ENCODE results near the gene MFSD2A. TPM values are rescaled to one million over a fixed set of nuclear protein-coding genes. Genes with fewer than 3 reads are reported as not detected.
"Not testable (repeated sequence)": the region's sequence is repeated elsewhere in the genome, so short reads cannot be mapped to it uniquely, and the experiment has no call there.

Gene MFSD2A
- polyA plus RNA-seq, 3 donors from 2014 or later = 0.29 to 4.2 (median 0.38) TPM

DNA sequence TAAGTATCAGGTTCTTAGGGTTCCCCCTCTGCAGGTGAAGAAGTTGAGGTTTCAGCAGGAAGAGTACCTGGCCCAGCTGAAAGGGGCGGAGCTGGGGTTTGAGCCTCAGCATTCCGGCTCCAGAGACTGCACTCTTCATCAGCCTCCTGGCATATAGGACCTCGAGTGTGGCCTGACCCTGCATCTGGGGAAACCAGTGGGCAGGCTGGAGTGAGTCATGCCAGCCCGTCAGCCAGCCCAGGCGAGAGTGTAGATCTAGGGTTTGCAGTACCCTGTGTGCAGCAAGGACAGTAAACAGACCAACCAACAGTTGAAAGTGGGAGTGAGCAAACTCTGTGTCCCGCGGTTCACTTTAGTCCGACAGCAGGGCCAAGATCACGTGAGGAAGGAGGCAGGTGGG lies 14.1 kb downstream of the MFSD2A start:
- Mint-ChIP-seq H3K27ac (no peak overlapping the region), H3K9me3 (no peaks in the 10 kb centered on the region), H3K4me3 (no peak overlapping the region), H3K4me1 (peaks cover 5 to 7% of the 10 kb centered on the region in 2 donors), H3K27me3 (ENCODE audit: low read depth in 3 of 3) (no peaks in the 10 kb centered on the region), H3K36me3 (no peaks in the 10 kb centered on the region)
- no peak for DNase-seq

DNA sequence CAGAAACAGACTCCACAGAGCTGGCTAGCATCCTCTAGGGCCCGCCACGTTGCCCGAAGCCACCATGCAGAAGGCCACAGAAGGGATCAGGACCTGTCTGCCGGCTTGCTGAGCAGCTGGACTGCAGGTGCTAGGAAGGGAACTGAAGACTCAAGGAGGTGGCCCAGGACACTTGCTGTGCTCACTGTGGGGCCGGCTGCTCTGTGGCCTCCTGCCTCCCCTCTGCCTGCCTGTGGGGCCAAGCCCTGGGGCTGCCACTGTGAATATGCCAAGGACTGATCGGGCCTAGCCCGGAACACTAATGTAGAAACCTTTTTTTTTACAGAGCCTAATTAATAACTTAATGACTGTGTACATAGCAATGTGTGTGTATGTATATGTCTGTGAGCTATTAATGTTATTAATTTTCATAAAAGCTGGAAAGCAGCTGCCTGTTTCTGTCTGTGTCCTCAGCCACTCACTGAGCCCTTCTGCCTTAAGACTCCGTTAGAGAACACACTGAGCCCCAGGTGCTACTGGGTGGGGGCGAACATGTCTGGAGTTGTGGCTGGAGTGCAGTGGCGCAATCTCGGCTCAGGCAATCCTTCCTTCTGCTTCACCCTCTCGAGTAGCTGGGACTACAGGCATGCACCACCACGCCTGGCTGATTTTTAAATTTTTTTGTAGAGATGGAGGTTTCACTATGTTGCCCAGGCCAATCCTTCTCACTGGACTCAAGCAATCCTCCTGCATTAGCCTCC lies 14.8 kb downstream of the MFSD2A start:
- no peak overlapping the region for H3K27ac Mint-ChIP-seq
- no peak overlapping the region for H3K4me3 Mint-ChIP-seq
- no peak for DNase-seq
- H3K27me3 Mint-ChIP-seq (ENCODE audit: low read depth in 3 of 3) = no peaks in the 10 kb centered on the region
- H3K36me3 Mint-ChIP-seq = no peaks in the 10 kb centered on the region
- H3K9me3 Mint-ChIP-seq = no peaks in the 10 kb centered on the region
- peaks cover 5 to 7% of the 10 kb centered on the region in 2 donors for H3K4me1 Mint-ChIP-seq

DNA sequence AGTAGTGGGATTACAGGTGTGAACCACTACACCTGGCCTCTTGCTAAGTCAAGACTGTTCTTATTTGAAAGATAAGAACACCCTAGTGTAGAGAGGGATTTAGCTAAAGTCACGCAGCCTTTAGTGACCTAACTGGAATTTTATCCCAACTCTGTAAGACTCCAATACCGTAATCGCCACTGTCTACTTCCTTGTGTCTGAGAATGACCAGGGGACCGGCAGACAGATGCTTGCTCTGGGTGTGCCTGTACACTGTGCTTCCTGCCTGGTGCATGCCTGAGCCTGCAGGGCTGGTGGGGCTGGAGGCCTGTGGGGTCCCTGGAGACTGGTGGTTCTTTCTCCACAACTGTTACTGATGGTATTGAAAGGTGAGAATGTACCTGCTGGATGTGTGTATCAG lies 15.3 kb downstream of the MFSD2A start:
- H3K36me3 Mint-ChIP-seq = no peaks in the 10 kb centered on the region
- DNase-seq = no peak
- peak overlapping the region in 1 of 6 donors; percentile 26 for H3K27ac Mint-ChIP-seq
- no peak overlapping the region for H3K4me3 Mint-ChIP-seq
- H3K9me3 Mint-ChIP-seq = no peaks in the 10 kb centered on the region
- peaks cover 5 to 7% of the 10 kb centered on the region in 2 donors for H3K4me1 Mint-ChIP-seq
- H3K27me3 Mint-ChIP-seq (ENCODE audit: low read depth in 3 of 3) = no peaks in the 10 kb centered on the region

DNA sequence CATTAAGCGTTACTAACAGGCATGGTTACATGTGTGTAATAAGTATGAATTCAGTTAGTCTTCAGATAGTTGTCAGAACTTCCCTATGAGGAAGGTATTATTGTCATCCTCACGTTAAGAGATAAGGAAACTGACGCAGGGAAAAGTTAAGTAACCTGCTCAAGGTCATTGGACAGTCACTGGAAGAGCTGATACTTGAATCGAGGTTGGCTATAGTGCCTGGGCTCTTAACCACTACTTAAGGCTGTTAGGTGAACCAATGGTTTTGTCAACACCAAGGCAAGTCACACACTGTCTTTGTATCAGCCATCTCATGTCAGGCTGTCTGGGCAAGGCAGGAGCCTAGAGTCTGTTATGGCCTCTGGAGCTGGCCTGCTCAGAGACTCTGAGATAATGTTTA lies 16.2 kb downstream of the MFSD2A start:
- Mint-ChIP-seq H3K9me3 (no peaks in the 10 kb centered on the region), H3K36me3 (no peaks in the 10 kb centered on the region), H3K4me1 (peaks cover 5 to 7% of the 10 kb centered on the region in 2 donors), H3K4me3 (no peak overlapping the region), H3K27me3 (ENCODE audit: low read depth in 3 of 3) (no peaks in the 10 kb centered on the region), H3K27ac (no peak overlapping the region)
- DNase-seq = no peak

DNA sequence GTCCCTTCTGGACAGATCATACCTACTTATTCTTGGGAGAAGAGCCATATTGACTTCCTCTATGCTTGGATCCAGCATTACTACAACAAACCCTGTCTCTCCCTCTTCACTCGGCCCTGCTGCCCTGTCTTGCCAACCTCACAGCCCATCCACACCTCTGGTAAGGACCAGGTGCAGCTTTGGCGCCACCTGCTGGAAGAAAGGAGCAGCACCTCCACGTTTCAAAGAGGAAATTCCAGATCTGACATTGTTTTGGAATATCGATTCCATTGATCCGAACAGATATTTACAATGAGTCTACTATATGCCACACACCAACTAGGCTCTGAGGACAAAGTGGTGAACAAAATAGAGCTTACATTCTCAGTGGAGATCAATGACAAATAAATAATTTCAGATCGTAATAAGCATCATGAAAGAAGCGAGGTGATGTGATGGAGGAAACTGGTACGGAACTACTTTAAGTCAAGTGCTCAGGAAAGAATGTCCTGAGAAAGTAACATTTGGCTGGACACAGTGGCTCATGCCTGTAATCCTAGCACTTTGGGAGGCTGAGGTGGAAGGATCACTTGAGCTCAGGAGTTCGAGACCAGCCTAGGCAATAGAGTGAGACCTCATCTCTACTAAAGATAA lies 18.7 kb downstream of the MFSD2A start:
- Mint-ChIP-seq H3K27ac (no peak overlapping the region), H3K27me3 (ENCODE audit: low read depth in 3 of 3) (peaks cover 0 to 2% (median 0%) of the 10 kb centered on the region in 3 donors), H3K4me1 (peaks cover 5 to 7% of the 10 kb centered on the region in 2 donors), H3K36me3 (no peaks in the 10 kb centered on the region), H3K4me3 (no peak overlapping the region), H3K9me3 (no peaks in the 10 kb centered on the region)
- peak; percentile 61 to 70 (median 63) for DNase-seq

DNA sequence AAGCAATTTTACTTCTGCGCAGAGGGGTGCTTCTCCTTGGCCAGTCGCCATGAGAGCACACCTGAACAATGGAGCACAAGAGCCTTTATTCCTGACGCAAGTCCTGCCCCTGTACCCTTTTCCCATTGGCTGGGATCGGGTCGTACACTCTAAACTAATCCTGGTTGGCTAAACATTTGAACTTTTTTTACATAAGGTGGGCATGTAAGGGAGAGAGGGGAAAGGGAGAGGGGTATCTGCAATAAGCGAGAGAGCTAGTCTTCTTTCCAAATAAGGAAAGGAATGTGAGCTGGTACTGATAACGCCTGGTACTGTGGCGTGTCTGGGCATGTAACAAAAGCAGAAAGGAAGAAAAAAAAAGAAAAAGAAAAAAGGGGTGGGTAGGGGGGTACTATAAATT lies 21.8 kb downstream of the MFSD2A start:
- Mint-ChIP-seq H3K27me3 (ENCODE audit: low read depth in 3 of 3) (peaks cover 0 to 2% (median 0%) of the 10 kb centered on the region in 3 donors), H3K9me3 (no peaks in the 10 kb centered on the region), H3K27ac (no peak overlapping the region), H3K36me3 (no peaks in the 10 kb centered on the region), H3K4me3 (no peak overlapping the region), H3K4me1 (peaks cover 5 to 7% of the 10 kb centered on the region in 2 donors)
- no peak for DNase-seq

DNA sequence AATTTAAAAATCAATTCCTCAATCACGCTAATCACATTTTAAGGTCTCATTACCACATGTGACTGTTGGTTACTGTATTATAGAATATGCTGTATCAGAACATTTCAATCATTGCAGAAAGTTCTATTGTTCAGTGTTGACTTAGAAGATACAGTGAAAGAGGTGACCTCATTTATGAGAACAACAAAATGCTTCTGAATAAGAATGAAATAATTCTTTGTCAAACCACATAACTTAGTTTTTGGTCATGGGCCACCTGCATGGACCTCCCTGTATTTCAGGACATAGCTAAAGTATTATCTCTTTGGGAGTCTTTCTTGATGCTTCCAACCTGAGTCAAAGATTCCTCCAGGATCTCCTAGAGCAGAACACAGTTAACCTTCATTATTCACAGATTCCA lies 22.3 kb downstream of the MFSD2A start:
- no peak overlapping the region for H3K27ac Mint-ChIP-seq
- H3K4me1 Mint-ChIP-seq = peaks cover 5 to 7% of the 10 kb centered on the region in 2 donors
- peaks cover 0 to 2% (median 0%) of the 10 kb centered on the region in 3 donors for H3K27me3 Mint-ChIP-seq (ENCODE audit: low read depth in 3 of 3)
- H3K36me3 Mint-ChIP-seq = no peaks in the 10 kb centered on the region
- no peak for DNase-seq
- H3K4me3 Mint-ChIP-seq = no peak overlapping the region
- no peaks in the 10 kb centered on the region for H3K9me3 Mint-ChIP-seq

DNA sequence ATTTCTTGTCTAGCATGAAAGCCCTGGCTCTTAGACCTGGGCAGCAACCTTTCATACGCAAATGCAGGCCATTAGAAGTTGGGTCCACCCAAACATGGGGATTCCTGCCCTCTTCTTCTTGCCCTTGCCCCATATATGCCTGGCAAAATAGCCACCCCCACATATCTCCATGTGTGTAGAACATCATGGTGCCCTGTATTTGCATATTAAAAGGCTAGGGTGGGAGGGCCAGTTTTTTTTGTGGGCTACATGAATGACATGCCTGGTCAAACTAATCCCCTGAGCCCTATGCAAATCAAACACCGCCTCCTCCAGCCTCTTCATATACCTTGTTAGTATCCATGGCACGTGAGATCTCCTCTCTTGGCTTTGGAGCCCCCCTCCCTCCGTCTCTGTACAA lies 24.7 kb downstream of the MFSD2A start:
- H3K36me3 Mint-ChIP-seq = no peaks in the 10 kb centered on the region
- H3K4me1 Mint-ChIP-seq = no peaks in the 10 kb centered on the region
- peaks cover 0 to 2% (median 0%) of the 10 kb centered on the region in 6 donors for H3K9me3 Mint-ChIP-seq

DNA sequence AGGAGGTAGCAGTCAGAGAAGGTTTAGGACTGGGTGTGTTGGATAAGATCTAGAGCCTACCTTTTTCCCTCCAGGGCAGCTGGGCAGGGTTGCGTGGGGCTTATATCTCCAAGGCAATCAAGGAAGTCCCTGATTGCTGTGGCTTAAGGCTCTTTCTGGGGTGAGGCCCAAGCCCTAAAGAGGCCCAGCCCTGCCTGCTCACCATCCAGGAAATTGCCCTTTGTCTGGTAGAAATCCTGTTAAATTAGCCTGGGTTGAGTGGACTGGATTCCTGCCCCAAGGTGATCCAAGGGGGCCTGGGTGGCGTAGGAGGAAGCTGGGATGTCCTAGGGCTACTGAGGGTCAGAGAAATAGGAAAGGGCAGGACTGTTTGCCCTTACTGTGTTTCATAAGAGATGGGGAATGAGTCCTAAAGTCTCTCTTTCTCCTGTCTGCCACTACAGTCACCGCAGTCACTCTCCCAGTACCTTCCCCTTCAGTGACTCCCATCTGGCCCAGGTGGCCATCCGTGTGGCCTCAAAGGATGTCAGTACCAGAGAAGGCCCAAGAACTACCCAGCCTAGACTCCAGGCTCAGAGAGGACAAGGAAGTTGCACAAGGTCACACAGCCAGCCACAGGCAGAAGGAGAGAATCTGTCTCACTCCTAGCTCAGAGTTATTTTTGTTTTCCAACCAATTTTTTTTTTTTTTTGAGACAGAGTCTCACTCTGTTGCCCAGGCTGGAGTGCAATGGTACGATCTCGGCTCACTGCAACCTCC lies 25.8 kb downstream of the MFSD2A start:
- no peak overlapping the region for H3K4me3 Mint-ChIP-seq
- no peak for DNase-seq
- no peak overlapping the region for H3K27ac Mint-ChIP-seq
- H3K27me3 Mint-ChIP-seq (ENCODE audit: low read depth in 3 of 3) = peaks cover 0 to 3% (median 0%) of the 10 kb centered on the region in 3 donors
- no peaks in the 10 kb centered on the region for H3K4me1 Mint-ChIP-seq
- no peaks in the 10 kb centered on the region for H3K36me3 Mint-ChIP-seq
- peaks cover 0 to 2% (median 0%) of the 10 kb centered on the region in 6 donors for H3K9me3 Mint-ChIP-seq

More for the DNA sequence above, 24.7 kb downstream of the MFSD2A start:
- peaks cover 0 to 3% (median 0%) of the 10 kb centered on the region in 3 donors for H3K27me3 Mint-ChIP-seq (ENCODE audit: low read depth in 3 of 3)
- DNase-seq = no peak
- H3K4me3 Mint-ChIP-seq = no peak overlapping the region
- H3K27ac Mint-ChIP-seq = no peak overlapping the region

DNA sequence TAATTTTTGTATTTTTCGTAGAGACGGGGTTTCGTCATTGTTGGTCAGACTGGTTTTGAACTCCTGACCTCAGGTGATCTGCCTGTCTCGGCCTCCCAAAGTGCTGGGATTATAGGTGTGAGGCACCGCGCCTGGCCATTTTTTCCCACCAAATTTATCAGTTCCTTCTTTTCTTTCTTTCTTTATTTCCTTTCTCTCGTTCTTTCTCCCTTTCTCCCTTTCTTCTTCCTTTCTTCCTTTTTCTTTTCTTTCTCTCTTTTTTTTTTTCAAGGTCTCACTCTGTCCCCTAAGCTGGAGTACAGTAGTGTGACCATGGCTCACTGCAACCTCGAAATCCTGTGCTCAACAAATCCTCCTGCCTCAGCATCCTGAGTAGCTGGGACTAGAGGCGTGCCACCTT lies 26.4 kb downstream of the MFSD2A start:
- Mint-ChIP-seq H3K36me3 (peaks cover 0 to under 1% (median 0%) of the 10 kb centered on the region in 3 donors), H3K4me1 (no peaks in the 10 kb centered on the region), H3K27ac (no peak overlapping the region), H3K9me3 (peaks cover 0 to 2% (median 0%) of the 10 kb centered on the region in 6 donors), H3K27me3 (ENCODE audit: low read depth in 3 of 3) (peaks cover 0 to 3% (median 0%) of the 10 kb centered on the region in 3 donors), H3K4me3 (no peak overlapping the region)
- DNase-seq = no peak

DNA sequence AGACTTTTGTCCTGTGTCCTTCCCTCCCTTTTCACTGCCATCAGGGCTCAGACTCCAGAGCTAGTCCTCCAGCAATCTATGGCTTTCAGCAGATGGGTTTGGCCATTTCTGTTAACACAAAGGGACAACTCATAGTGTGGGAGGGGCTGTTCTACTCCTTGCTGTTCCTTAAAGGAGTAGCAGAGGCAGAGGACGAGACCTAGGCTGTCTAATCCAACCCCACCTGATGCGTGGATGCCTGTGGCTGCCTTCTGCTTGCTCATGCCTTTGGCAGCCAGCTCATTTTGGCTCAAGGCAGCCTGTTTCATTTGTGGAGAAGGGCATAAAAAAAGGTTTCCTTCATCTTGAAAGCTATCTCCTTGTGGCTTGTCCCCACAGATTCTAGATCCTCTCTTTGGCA lies 27.0 kb downstream of the MFSD2A start:
- Mint-ChIP-seq H3K9me3 (peaks cover 0 to 3% (median 0%) of the 10 kb centered on the region in 6 donors), H3K4me1 (no peaks in the 10 kb centered on the region), H3K27ac (no peak overlapping the region), H3K36me3 (peaks cover 0 to 5% (median 0%) of the 10 kb centered on the region in 3 donors), H3K4me3 (no peak overlapping the region), H3K27me3 (ENCODE audit: low read depth in 3 of 3) (peaks cover 0 to 3% (median 3%) of the 10 kb centered on the region in 3 donors)
- no peak for DNase-seq

DNA sequence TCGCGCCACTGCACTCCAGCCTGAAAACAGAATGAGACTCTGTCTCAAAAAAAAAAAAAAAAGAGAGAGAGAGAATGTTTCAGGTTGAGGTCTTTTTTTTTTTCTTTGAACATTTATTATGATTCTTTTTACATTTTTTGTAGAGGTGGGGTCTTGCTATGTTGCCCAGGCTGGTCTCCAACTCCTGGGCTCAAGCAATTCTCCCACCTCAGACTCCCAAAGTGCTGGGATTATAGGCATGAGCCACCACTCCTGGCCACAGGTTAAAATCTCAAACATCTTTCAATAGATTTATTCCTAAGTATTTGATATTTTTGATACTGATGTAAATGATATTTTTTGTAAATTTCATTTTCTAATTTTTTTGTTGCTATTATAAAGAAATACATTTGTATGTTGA lies 29.5 kb downstream of the MFSD2A start:
- not testable (repeated sequence) for H3K4me1 Mint-ChIP-seq; H3K27ac Mint-ChIP-seq; H3K27me3 Mint-ChIP-seq (ENCODE audit: low read depth in 3 of 3); H3K9me3 Mint-ChIP-seq; H3K36me3 Mint-ChIP-seq; H3K4me3 Mint-ChIP-seq; DNase-seq

DNA sequence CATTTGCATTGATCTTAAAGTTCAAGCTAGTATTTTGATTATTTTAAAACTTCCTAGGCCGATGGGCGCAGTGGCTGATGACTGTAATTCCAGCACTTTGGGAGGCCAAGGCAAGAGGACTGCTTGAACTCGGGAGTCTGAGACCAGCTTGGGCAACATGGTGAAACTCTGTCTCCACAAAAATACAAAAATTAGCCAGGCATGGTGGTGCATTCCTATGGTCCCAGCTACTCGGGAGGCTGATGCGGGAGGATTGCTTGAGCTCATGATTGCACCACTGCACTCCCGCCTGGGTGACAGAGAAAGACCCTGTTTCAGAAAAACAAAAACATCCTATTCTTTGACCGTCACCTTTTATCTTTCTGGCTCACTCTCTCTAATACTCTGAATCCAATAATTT lies 30.0 kb downstream of the MFSD2A start:
- Mint-ChIP-seq H3K27ac (no peak overlapping the region), H3K36me3 (peaks cover 0 to 5% (median 0%) of the 10 kb centered on the region in 3 donors), H3K27me3 (ENCODE audit: low read depth in 3 of 3) (peaks cover 0 to 3% (median 1%) of the 10 kb centered on the region in 3 donors), H3K9me3 (peaks cover 0 to 3% (median 0%) of the 10 kb centered on the region in 6 donors), H3K4me1 (no peaks in the 10 kb centered on the region), H3K4me3 (no peak overlapping the region)
- DNase-seq = no peak

DNA sequence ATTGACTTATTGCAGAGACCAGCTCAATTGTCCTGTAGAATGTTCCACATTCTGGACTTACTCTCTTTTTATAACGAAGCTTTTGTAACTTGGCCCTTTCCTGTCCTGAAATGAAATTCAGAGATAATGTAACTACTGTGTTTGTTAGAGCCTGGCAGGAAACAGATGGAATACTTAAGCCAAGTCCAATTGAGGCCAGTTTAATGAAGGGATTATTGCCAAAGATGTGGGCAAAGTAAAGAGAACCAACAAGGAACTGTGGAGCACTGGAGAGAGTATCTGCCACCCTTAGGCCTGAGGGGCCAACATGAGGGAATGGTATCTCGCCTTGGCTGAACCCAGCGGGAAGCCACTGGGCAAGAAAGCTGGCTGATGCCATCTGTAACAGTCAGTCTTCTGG lies 32.9 kb downstream of the MFSD2A start:
- no peak for DNase-seq
- no peak overlapping the region for H3K4me3 Mint-ChIP-seq
- H3K36me3 Mint-ChIP-seq = peaks cover 0 to 5% (median 0%) of the 10 kb centered on the region in 3 donors
- H3K27me3 Mint-ChIP-seq (ENCODE audit: low read depth in 3 of 3) = peaks cover 0 to 3% (median 1%) of the 10 kb centered on the region in 3 donors
- H3K9me3 Mint-ChIP-seq = peaks cover 0 to 3% (median 0%) of the 10 kb centered on the region in 6 donors
- no peaks in the 10 kb centered on the region for H3K4me1 Mint-ChIP-seq
- H3K27ac Mint-ChIP-seq = peak overlapping the region in 1 of 6 donors; percentile 72

Measured in immature natural killer cell (primary cell).